Calu3 (cell line): ENCODE measurements around the gene HEMK1. TPM values are rescaled to one million over a fixed set of nuclear protein-coding genes. Genes with fewer than 3 reads are reported as not detected.

ENCODE experiments used
- BruUV-seq: library from RNA; stranded (reverse); fragments of 400-500 nt; replicated peaks from 2 replicates; lab custom pipeline; 2021; lab: Mats Ljungman, UMichigan
- CTCF ChIA-PET: fragments of 300-600 bp; sonication (Branson Sonifier 250); formaldehyde crosslinking; loops from one replicate; lab custom pipeline; 2022; ENCODE audit warnings: antibody characterized with exemption; lab: Charles Lee
- DNase-seq: peaks from one replicate; pipeline ENCODE4 v3.0.0; 2022
- H3K27ac Mint-ChIP-seq: one replicate; pipeline ENCODE4 v1.8.0; 2022; ENCODE audit warnings: mixed read lengths; ENCODE audit not compliant: unreplicated experiment
- H3K27me3 Mint-ChIP-seq: one replicate; pipeline ENCODE4 v1.8.0; 2022; ENCODE audit warnings: mixed read lengths; ENCODE audit not compliant: unreplicated experiment
- H3K36me3 Mint-ChIP-seq: one replicate; pipeline ENCODE4 v1.8.0; 2022; ENCODE audit warnings: mild to moderate bottlenecking, moderate library complexity, mixed read lengths; ENCODE audit not compliant: insufficient read depth, unreplicated experiment
- H3K4me1 Mint-ChIP-seq: one replicate; pipeline ENCODE4 v1.8.0; 2022; ENCODE audit warnings: mild to moderate bottlenecking, low read depth, mixed read lengths; ENCODE audit not compliant: unreplicated experiment
- H3K4me3 Mint-ChIP-seq: one replicate; pipeline ENCODE4 v1.8.0; 2022; ENCODE audit warnings: mild to moderate bottlenecking, low read depth, moderate library complexity, mixed read lengths; ENCODE audit not compliant: unreplicated experiment
- H3K9me3 Mint-ChIP-seq: one replicate; pipeline ENCODE4 v1.8.0; 2022; ENCODE audit warnings: low read depth, mixed read lengths; ENCODE audit not compliant: unreplicated experiment
- intact Hi-C: fragments of 100-400 bp; cut with micrococcal nuclease; formaldehyde crosslinking; loops from one replicate; pipeline ENCODE4 v1.10.0; 2022; ENCODE audit not compliant: unreplicated experiment
- total RNA-seq: library from RNA; stranded (reverse); gene quantifications from 2 replicates; pipeline ENCODE4 v1.2.3, GENCODE V29; 2022
- TF ChIP-seq, protein P1 (sequence below): fragments of 200-600 bp; IDR thresholded peaks from one replicate; pipeline ENCODE4 v1.8.0; 2022; ENCODE audit warnings: antibody characterized with exemption; ENCODE audit not compliant: unreplicated experiment

HEMK1 gene
- total RNA-seq, 1 experiment from 2014 or later = 20.0 TPM

DNA sequence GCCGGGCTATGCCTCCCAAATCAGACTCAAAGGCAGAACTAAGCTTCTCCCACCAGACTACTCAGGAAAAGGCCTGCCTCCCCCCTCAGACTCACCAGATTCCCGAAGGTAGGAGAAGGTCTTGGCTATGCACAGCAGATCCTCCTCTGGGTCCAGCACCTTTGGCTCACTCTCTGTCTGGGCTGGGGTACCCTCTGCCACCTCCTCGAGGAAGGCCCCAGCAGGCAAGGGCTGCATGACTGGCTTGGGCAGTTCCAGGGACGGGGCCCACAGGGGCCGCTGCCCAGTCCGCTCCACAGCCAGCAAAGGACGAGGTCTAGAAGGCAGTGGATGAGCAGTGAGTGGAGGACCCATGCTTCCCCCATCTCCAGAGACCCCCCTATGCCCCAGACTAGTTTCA lies 39.0 kb downstream of the HEMK1 start:
- no peaks in the 10 kb centered on the region for H3K9me3 Mint-ChIP-seq
- peaks cover 18% of the 10 kb centered on the region for H3K36me3 Mint-ChIP-seq
- peaks cover 13% of the 10 kb centered on the region for H3K27me3 Mint-ChIP-seq
- H3K27ac Mint-ChIP-seq = no peak overlapping the region
- CTCF ChIA-PET = no interaction called here
- intact Hi-C loops = no loop called here
- DNase-seq = no peak
- no peak overlapping the region for H3K4me3 Mint-ChIP-seq
- H3K4me1 Mint-ChIP-seq = peaks cover 42% of the 10 kb centered on the region
- BruUV-seq = no TSS peak
- TF ChIP-seq, protein P1, sequence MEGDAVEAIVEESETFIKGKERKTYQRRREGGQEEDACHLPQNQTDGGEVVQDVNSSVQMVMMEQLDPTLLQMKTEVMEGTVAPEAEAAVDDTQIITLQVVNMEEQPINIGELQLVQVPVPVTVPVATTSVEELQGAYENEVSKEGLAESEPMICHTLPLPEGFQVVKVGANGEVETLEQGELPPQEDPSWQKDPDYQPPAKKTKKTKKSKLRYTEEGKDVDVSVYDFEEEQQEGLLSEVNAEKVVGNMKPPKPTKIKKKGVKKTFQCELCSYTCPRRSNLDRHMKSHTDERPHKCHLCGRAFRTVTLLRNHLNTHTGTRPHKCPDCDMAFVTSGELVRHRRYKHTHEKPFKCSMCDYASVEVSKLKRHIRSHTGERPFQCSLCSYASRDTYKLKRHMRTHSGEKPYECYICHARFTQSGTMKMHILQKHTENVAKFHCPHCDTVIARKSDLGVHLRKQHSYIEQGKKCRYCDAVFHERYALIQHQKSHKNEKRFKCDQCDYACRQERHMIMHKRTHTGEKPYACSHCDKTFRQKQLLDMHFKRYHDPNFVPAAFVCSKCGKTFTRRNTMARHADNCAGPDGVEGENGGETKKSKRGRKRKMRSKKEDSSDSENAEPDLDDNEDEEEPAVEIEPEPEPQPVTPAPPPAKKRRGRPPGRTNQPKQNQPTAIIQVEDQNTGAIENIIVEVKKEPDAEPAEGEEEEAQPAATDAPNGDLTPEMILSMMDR = no peak

DNA sequence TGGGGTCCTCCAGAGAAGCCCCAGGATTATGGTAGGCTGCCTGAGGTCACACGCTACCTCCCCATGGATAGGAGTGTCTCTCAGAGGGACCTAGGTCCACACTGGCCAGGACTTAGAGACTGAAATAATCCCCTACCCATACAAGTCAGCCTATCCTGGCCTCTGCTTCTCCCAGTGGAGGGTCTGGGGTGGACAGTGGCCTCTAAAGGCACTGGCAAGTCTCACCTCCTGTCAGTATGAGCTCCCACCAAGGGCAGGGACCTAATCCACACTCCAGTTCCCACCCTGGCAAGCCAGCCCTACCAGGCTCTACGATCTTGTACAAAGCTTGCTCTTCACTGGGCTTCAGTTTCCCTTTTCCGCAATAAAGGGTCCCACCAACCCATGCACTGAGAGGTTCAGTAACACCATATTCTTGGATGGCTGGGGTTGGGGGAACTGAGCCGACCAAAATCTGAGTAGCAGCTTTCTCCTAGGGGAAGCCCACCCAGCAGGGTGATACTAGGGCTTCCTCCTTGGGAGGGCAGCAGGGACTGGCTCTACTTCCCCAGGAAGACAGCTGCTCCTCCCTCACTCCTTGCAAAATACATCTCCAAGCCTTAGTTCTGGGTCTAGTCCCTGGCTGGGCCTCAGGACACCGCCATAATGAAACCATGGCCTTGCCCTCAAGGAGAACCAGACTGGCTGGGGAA lies 39.9 kb downstream of the HEMK1 start:
- H3K36me3 Mint-ChIP-seq = peaks cover 18% of the 10 kb centered on the region
- intact Hi-C loops = no loop called here
- H3K27me3 Mint-ChIP-seq = peaks cover 13% of the 10 kb centered on the region
- DNase-seq = no peak
- no peak overlapping the region for H3K4me3 Mint-ChIP-seq
- no peak overlapping the region for H3K27ac Mint-ChIP-seq
- TF ChIP-seq, protein P1 = no peak
- H3K9me3 Mint-ChIP-seq = no peaks in the 10 kb centered on the region
- BruUV-seq = no TSS peak
- peaks cover 33% of the 10 kb centered on the region for H3K4me1 Mint-ChIP-seq
- CTCF ChIA-PET = interaction anchor here (1.1 kb wide), 1 partner anchor 37 kb away, joined by 3 read pairs; no protein-coding TSS in a partner anchor

DNA sequence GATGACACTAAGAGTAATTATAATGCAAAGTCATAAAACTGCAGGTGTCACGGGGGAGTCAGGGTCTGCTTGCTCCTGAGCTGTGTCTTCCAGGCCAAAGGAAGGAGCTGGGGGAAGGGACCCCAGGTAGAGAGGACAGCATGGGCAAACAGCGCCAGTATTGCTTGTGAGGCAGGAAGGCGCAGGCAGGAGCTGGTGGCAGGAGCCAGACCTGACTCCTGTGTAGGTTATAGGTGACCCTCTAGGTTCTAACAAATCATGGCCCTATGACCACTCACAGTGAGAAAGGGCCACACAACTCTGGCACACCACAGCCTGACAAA lies 40.4 kb downstream of the HEMK1 start:
- Mint-ChIP-seq H3K36me3 (peaks cover 18% of the 10 kb centered on the region), H3K27ac (no peak overlapping the region), H3K9me3 (no peaks in the 10 kb centered on the region), H3K27me3 (peaks cover 13% of the 10 kb centered on the region), H3K4me1 (peaks cover 31% of the 10 kb centered on the region), H3K4me3 (no peak overlapping the region)
- no peak for DNase-seq
- intact Hi-C loops = loop anchor here (5.0 kb wide), 1 partner anchor 262 kb away; the partner anchor contains the start of gene ZMYND10
- CTCF ChIA-PET = interaction anchor here (1.1 kb wide), 1 partner anchor 37 kb away, joined by 3 read pairs; no protein-coding TSS in a partner anchor
- no TSS peak for BruUV-seq
- TF ChIP-seq, protein P1 = no peak

DNA sequence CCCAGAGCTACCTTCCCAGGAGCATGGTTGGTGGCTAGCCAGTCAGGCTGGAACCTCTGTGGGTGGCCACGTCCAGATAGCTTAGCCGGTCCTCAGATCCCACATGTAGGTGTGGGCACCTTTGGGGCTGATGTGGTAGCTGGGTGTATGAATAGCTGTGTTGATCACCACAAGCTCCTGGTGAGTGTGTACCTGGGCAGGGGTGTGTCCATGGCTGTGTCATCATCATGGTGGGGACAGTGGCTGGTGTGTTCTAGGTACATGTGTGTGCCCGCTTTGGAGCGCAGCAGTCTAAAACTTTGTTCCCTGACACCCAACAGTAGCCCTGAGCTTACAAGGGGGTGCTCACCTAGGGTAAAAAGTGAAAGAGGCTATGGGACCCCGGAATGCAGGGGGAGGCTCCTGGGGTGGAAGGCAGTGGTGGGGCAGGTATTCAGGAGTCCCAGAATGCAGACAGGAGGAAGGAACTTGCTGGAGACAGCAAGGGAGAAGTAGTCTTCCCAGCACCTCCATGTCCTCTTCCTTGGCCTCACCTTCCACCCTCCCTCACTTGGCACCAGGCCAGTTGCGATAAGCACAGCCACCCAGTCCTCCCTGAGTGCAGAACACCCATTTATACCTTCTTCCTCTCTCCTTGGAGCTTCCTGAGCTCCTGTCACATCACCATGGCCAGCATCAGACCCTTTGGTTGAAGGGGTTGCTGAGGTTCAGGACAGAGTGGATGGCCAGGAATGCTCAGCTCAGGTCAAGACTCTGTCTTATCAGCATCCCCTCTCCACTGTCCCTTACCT lies 41.1 kb downstream of the HEMK1 start:
- DNase-seq = peak; percentile 60
- intact Hi-C loops = loop anchor here (5.0 kb wide), 1 partner anchor 263 kb away; the partner anchor contains the start of gene ZMYND10
- Mint-ChIP-seq H3K27ac (no peak overlapping the region), H3K36me3 (peaks cover 18% of the 10 kb centered on the region), H3K9me3 (no peaks in the 10 kb centered on the region), H3K27me3 (peaks cover 13% of the 10 kb centered on the region), H3K4me1 (peaks cover 29% of the 10 kb centered on the region), H3K4me3 (peak overlapping the region; percentile 74)
- TF ChIP-seq, protein P1 = no peak
- CTCF ChIA-PET = interaction anchor here (1.1 kb wide), 1 partner anchor 38 kb away, joined by 3 read pairs; no protein-coding TSS in a partner anchor
- BruUV-seq = no TSS peak
